Esophagus squamous epithelium (tissue), 4 donors: Measurements from ENCODE around the gene SEMA4D.

Experiments
- POLR2A ChIP-seq, 4 donors: fragments of 450-650 bp; IDR thresholded peaks; one replicate each; pipeline ENCODE4 v1.6.1; 2017; ENCODE audit warnings: antibody characterized with exemption in 4 of 4, mild to moderate bottlenecking in 4 of 4, moderate library complexity in 3 of 4
- TF ChIP-seq, protein P1 (sequence below), 6 experiments: fragments of 450-650 bp in 4 of 6; fragments of 200-600 bp in 2 of 6; sonication (generic) in 2 of 6; IDR thresholded peaks; one replicate each; pipeline ENCODE4 v1.5.1; 2016 to 2019; ENCODE audit warnings: antibody characterized with exemption in 6 of 6, mild to moderate bottlenecking in 4 of 6, moderate library complexity in 4 of 6

DNA sequence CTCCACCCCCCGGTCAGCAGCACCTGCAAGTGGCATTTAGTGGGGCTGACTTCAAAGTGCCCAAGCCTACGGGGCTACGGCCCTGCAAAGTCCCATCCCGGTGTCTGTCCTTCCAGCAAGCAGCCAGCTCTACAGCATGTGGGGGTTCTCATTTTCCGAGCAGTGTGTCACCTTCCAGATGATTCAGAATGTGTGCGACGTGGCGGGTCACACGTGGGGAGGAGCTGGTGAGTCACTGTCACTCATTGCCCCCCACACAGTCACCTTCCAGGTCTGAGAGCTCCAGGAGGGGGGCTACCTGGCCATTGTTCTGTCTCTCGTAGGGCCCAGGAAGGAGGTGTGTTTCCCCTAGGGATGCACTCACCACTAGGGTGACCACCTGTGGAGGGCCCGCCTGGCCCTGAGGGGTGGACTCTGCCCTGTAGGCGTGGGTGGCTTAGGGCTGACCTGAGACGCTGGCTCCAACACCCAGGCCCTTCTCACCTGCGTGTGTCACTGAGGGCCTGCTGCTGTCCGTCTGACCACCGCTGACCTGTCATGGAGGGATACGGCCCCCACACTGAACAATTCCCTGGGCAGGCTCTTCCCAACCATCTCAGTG, 70.2 kb downstream of the SEMA4D start:
- TF ChIP-seq, protein P1, sequence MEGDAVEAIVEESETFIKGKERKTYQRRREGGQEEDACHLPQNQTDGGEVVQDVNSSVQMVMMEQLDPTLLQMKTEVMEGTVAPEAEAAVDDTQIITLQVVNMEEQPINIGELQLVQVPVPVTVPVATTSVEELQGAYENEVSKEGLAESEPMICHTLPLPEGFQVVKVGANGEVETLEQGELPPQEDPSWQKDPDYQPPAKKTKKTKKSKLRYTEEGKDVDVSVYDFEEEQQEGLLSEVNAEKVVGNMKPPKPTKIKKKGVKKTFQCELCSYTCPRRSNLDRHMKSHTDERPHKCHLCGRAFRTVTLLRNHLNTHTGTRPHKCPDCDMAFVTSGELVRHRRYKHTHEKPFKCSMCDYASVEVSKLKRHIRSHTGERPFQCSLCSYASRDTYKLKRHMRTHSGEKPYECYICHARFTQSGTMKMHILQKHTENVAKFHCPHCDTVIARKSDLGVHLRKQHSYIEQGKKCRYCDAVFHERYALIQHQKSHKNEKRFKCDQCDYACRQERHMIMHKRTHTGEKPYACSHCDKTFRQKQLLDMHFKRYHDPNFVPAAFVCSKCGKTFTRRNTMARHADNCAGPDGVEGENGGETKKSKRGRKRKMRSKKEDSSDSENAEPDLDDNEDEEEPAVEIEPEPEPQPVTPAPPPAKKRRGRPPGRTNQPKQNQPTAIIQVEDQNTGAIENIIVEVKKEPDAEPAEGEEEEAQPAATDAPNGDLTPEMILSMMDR (IDR thresholded peaks at IDR 0.05) = no peak
- no peak for TF ChIP-seq POLR2A (IDR thresholded peaks at IDR 0.05)
